Neuronal stem cell (in vitro differentiated cells): ENCODE measurements around the gene SYK.

ENCODE experiments used
- DNase-seq: peaks from one replicate; pipeline ENCODE4 v3.0.0-alpha.2; 2013; ENCODE audit warnings: low spot score
- H2AFZ ChIP-seq: one replicate; pipeline ENCODE4 v1.6.1; 2013; ENCODE audit warnings: mild to moderate bottlenecking, low read length, inconsistent platforms
- H2AK5ac ChIP-seq: 2 replicates; pipeline ENCODE4 v1.6.1; 2013; ENCODE audit warnings: low read depth, mild to moderate bottlenecking, inconsistent platforms, low read length, moderate library complexity, mixed read lengths
- H2BK120ac ChIP-seq: 2 replicates; pipeline ENCODE4 v1.6.1; 2013; ENCODE audit warnings: low read depth, mild to moderate bottlenecking, inconsistent platforms, low read length, moderate library complexity, mixed read lengths
- H2BK12ac ChIP-seq: one replicate; pipeline ENCODE4 v1.6.1; 2013; ENCODE audit warnings: low read length, inconsistent platforms
- H2BK15ac ChIP-seq: 2 replicates; pipeline ENCODE4 v1.6.1; 2013; ENCODE audit warnings: mild to moderate bottlenecking, low read length, inconsistent platforms, mixed read lengths
- H2BK5ac ChIP-seq: one replicate; pipeline ENCODE4 v1.6.1; 2013; ENCODE audit warnings: inconsistent platforms, mild to moderate bottlenecking, low read length, moderate library complexity
- H3K14ac ChIP-seq: one replicate; pipeline ENCODE4 v1.6.1; 2013; ENCODE audit warnings: low read length, inconsistent platforms
- H3K18ac ChIP-seq: 2 replicates; pipeline ENCODE4 v1.6.1; 2013; ENCODE audit warnings: low read length, inconsistent platforms
- H3K23ac ChIP-seq: 2 replicates; pipeline ENCODE4 v1.6.1; 2013; ENCODE audit warnings: low read depth, mild to moderate bottlenecking, mixed read lengths, low read length, inconsistent platforms; ENCODE audit not compliant: poor library complexity
- H3K27ac ChIP-seq: replicated peaks from 3 replicates; pipeline ENCODE4 v1.5.1; 2013; ENCODE audit warnings: low read length, inconsistent platforms
- H3K27me3 ChIP-seq, 3 experiments: 2 replicates each; pipeline ENCODE4 v1.6.1; 2013; ENCODE audit warnings: low read length in 3 of 3, mild to moderate bottlenecking in 2 of 3, inconsistent platforms in 1 of 3, low read depth in 1 of 3, mixed read lengths in 1 of 3, moderate library complexity in 1 of 3; ENCODE audit not compliant: control insufficient read depth in 3 of 3, insufficient read depth in 3 of 3
- H3K36me3 ChIP-seq, 2 donors: replicated peaks in 1 of 2; 2 replicates each; pipeline ENCODE4 v1.6.1; 2013; ENCODE audit warnings: low read length in 2 of 2; ENCODE audit not compliant: control insufficient read depth in 2 of 2, insufficient read depth in 2 of 2
- H3K4ac ChIP-seq: 2 replicates; pipeline ENCODE4 v1.6.1; 2013; ENCODE audit warnings: inconsistent platforms, mild to moderate bottlenecking, low read length, moderate library complexity
- H3K4me1 ChIP-seq, 2 donors: 1 replicate in 1 of 2; 2 replicates in 1 of 2; pipeline ENCODE4 v1.6.1; 2013; ENCODE audit warnings: low read length in 2 of 2, low read depth in 1 of 2; ENCODE audit not compliant: control insufficient read depth in 2 of 2, insufficient read depth in 1 of 2
- H3K4me2 ChIP-seq: one replicate; pipeline ENCODE4 v1.6.1; 2013; ENCODE audit warnings: mild to moderate bottlenecking, low read length, inconsistent platforms; ENCODE audit not compliant: insufficient read depth, poor library complexity, severe bottlenecking
- H3K4me3 ChIP-seq, 2 donors: 2 replicates each; pipeline ENCODE4 v1.5.1; 2013; ENCODE audit warnings: low read length in 2 of 2, mild to moderate bottlenecking in 2 of 2, inconsistent platforms in 1 of 2, moderate library complexity in 1 of 2
- H3K79me1 ChIP-seq: one replicate; pipeline ENCODE4 v1.6.1; 2013; ENCODE audit warnings: low read depth, mild to moderate bottlenecking, inconsistent platforms, low read length, moderate library complexity
- H3K9ac ChIP-seq: one replicate; pipeline ENCODE4 v1.6.1; 2013; ENCODE audit warnings: mild to moderate bottlenecking, low read depth, low read length, inconsistent platforms; ENCODE audit not compliant: poor library complexity
- H3K9me3 ChIP-seq, 2 donors: replicated peaks in 1 of 2; 2 replicates each; pipeline versions ENCODE3 to v1.6.1; 2013; ENCODE audit warnings: low read length in 2 of 2, mild to moderate bottlenecking in 2 of 2, inconsistent platforms in 1 of 2, low read depth in 1 of 2, mixed read lengths in 1 of 2, moderate library complexity in 1 of 2; ENCODE audit not compliant: control insufficient read depth in 2 of 2, insufficient read depth in 1 of 2
- H4K8ac ChIP-seq: one replicate; pipeline ENCODE4 v1.6.1; 2013; ENCODE audit warnings: low read depth, mild to moderate bottlenecking, inconsistent platforms, low read length, moderate library complexity
- H4K91ac ChIP-seq: one replicate; pipeline ENCODE4 v1.6.1; 2013; ENCODE audit warnings: low read length, low read depth, mild to moderate bottlenecking, inconsistent platforms; ENCODE audit not compliant: poor library complexity
- WGBS, 2 donors: extraction: QIAGEN DNeasy Blood & Tissue Kit; methylation state at CpG; one replicate each; pipeline ENCODE4 v1.1.7; 2013; ENCODE audit warnings: missing lambda C conversion rate in 2 of 2, mixed read lengths in 1 of 2; ENCODE audit not compliant: insufficient read length in 2 of 2, insufficient replicate concordance in 1 of 2; ENCODE audit errors: extremely low coverage in 2 of 2; 5-methylcytosine and 5-hydroxymethylcytosine counted together

SYK gene

DNA sequence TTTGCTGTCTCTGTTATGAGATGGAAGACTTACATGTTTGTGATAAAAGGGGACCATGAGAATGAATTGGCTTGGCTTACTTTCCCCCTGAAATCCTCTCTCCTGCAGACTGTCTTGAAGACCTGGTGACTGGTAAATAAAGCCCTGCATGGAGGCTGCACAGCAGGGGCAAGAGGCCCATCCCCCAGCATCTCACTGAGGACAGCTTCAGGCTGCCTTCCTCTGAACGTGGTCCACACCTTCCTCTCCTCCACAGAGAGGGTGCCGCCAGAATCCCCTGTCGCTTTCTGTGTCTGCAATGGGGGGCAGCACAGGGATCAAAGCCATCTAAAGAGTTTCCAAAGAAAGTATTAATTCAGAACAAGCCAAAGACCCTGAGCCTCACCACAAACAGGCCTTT is 94.6 kb downstream of the SYK start:
- Histone ChIP-seq H3K9ac (no peak overlapping the region), H3K9me3 (peaks cover 0 to 2% of the 10 kb centered on the region in 2 donors), H3K4me2 (no peak overlapping the region), H3K4me1 (peaks cover 0 to 14% of the 10 kb centered on the region in 2 donors), H3K27ac (no peak overlapping the region), H3K23ac (no peak overlapping the region), H4K8ac (no peak overlapping the region), H2BK5ac (no peak overlapping the region), H2BK12ac (no peak overlapping the region), H3K4ac (no peak overlapping the region), H3K36me3 (no peaks in the 10 kb centered on the region), H2AFZ (no peak overlapping the region), H2BK120ac (no peak overlapping the region), H3K18ac (peak overlapping the region; percentile 77), H2AK5ac (no peak overlapping the region), H3K4me3 (no peak overlapping the region), H4K91ac (no peak overlapping the region), H2BK15ac (no peak overlapping the region), H3K14ac (no peak overlapping the region), H3K27me3 (peaks cover 0 to 6% (median 0%) of the 10 kb centered on the region in 3 experiments), H3K79me1 (no peaks in the 10 kb centered on the region)
- no CpG with 5 or more reads among the region's 3 CpGs for WGBS, 2 donors
- DNase-seq = no peak

DNA sequence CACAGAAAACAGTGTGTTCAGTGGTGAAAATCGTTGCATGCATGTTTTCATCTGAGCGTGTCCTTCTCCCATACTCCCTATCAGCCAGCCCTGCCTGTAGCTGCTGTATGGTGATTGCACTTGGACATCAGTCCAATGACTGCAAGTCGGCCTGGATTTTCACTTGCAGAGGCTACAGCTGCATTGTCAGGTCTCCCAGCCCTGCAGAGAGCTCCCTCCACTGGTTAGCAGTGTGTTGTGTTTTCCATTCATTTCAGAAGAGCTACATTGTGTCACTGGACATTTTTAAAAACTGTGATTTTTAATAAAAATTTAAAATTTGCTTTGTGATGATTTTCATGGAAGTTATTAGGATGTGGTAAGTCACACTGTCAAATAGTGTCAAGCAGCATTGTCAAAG is 96.6 kb downstream of the SYK start:
- Histone ChIP-seq H3K27me3 (peaks cover 0 to 3% (median 0%) of the 10 kb centered on the region in 3 experiments), H2BK120ac (no peak overlapping the region), H3K4me2 (no peak overlapping the region), H3K9me3 (peaks cover 0 to 2% of the 10 kb centered on the region in 2 donors), H3K4ac (no peak overlapping the region), H3K18ac (no peak overlapping the region), H3K4me1 (peaks cover 0 to 14% of the 10 kb centered on the region in 2 donors), H2BK15ac (no peak overlapping the region), H3K9ac (no peak overlapping the region), H2BK5ac (no peak overlapping the region), H2BK12ac (no peak overlapping the region), H3K14ac (no peak overlapping the region), H4K91ac (no peak overlapping the region), H3K23ac (no peak overlapping the region), H2AFZ (no peak overlapping the region), H2AK5ac (no peak overlapping the region), H3K79me1 (no peaks in the 10 kb centered on the region), H4K8ac (no peak overlapping the region), H3K4me3 (no peak overlapping the region), H3K27ac (no peak overlapping the region), H3K36me3 (no peaks in the 10 kb centered on the region)
- WGBS, 2 donors = no CpG with 5 or more reads among the region's 3 CpGs
- no peak for DNase-seq

- Histone ChIP-seq H4K91ac (no peak overlapping the region), H3K14ac (no peak overlapping the region), H2AFZ (no peak overlapping the region), H3K27ac (no peak overlapping the region), H2BK12ac (no peak overlapping the region), H2BK120ac (no peak overlapping the region), H3K4me3 (no peak overlapping the region), H3K4me2 (no peak overlapping the region), H3K9ac (no peak overlapping the region), H3K23ac (no peak overlapping the region), H2AK5ac (no peak overlapping the region), H3K9me3 (peaks cover 0 to 2% of the 10 kb centered on the region in 2 donors), H3K18ac (no peak overlapping the region), H3K79me1 (no peaks in the 10 kb centered on the region), H3K36me3 (no peaks in the 10 kb centered on the region), H3K27me3 (no peaks in the 10 kb centered on the region), H3K4me1 (peaks cover 0 to 11% of the 10 kb centered on the region in 2 donors), H2BK15ac (no peak overlapping the region), H3K4ac (no peak overlapping the region), H2BK5ac (no peak overlapping the region), H4K8ac (no peak overlapping the region)
- WGBS, 2 donors = no CpG with 5 or more reads among the region's 3 CpGs
- DNase-seq = no peak
These were observed 97.7 kb downstream of the SYK start for GRCh38 chr9:90899287-90899686.

- Histone ChIP-seq H4K91ac (no peak overlapping the region), H3K4me2 (no peak overlapping the region), H2BK12ac (no peak overlapping the region), H4K8ac (no peak overlapping the region), H3K4me1 (peaks cover 0 to 13% of the 10 kb centered on the region in 2 donors), H3K4ac (no peak overlapping the region), H3K18ac (peak overlapping the region; percentile 60), H3K4me3 (no peak overlapping the region), H3K27me3 (no peaks in the 10 kb centered on the region), H3K9me3 (peaks cover 0 to 2% of the 10 kb centered on the region in 2 donors), H3K23ac (no peak overlapping the region), H3K9ac (no peak overlapping the region), H2AK5ac (no peak overlapping the region), H3K79me1 (no peaks in the 10 kb centered on the region), H2BK5ac (peak overlapping the region; percentile 48), H2BK15ac (no peak overlapping the region), H2BK120ac (no peak overlapping the region), H3K36me3 (no peaks in the 10 kb centered on the region), H3K27ac (no peak overlapping the region), H2AFZ (no peak overlapping the region), H3K14ac (no peak overlapping the region)
- no CpG with 5 or more reads among the region's 5 CpGs for WGBS, 2 donors
- no peak for DNase-seq
These were observed 98.5 kb downstream of the SYK start for GRCh38 chr9:90900130-90900529.
